Hepatocyte (in vitro differentiated cells): ENCODE data around the gene NME8. TPM values are rescaled to one million over a fixed set of nuclear protein-coding genes. Genes with fewer than 3 reads are reported as not detected.

Experiments used
- DNase-seq: peaks from one replicate; pipeline ENCODE4 v3.0.0-alpha.2; 2016; ENCODE audit warnings: low spot score
- H2AFZ ChIP-seq: fragments of 200-600 bp; sonication (generic); 2 replicates; pipeline ENCODE4 v1.6.0; 2016; ENCODE audit warnings: antibody characterized with exemption, mild to moderate bottlenecking
- H3K27ac ChIP-seq: fragments of 200-600 bp; sonication (generic); 2 replicates; pipeline ENCODE4 v1.5.1; 2016; ENCODE audit warnings: mild to moderate bottlenecking
- H3K27me3 ChIP-seq: fragments of 200-600 bp; sonication (generic); 2 replicates; pipeline ENCODE4 v1.6.1; 2016
- H3K36me3 ChIP-seq: fragments of 200-600 bp; sonication (generic); replicated peaks from 2 replicates; pipeline ENCODE4 v1.5.1; 2016; ENCODE audit warnings: low read depth; ENCODE audit not compliant: insufficient read depth
- H3K4me1 ChIP-seq: fragments of 200-600 bp; sonication (generic); 2 replicates; pipeline ENCODE4 v1.5.1; 2016; ENCODE audit warnings: mild to moderate bottlenecking, moderate library complexity; ENCODE audit not compliant: insufficient read depth
- H3K4me2 ChIP-seq: fragments of 200-600 bp; sonication (generic); 2 replicates; pipeline ENCODE4 v1.6.0; 2016
- H3K4me3 ChIP-seq: fragments of 200-600 bp; sonication (generic); 2 replicates; pipeline ENCODE4 v1.5.1; 2016; ENCODE audit warnings: mild to moderate bottlenecking
- H3K79me2 ChIP-seq: fragments of 200-600 bp; sonication (generic); 2 replicates; pipeline ENCODE4 v1.6.0; 2017; ENCODE audit warnings: mild to moderate bottlenecking
- H3K9me2 ChIP-seq: fragments of 200-600 bp; sonication (generic); replicated peaks from 2 replicates; pipeline ENCODE4 v1.6.0; 2017; ENCODE audit warnings: mild to moderate bottlenecking; ENCODE audit not compliant: insufficient read depth
- H3K9me3 ChIP-seq: fragments of 200-600 bp; sonication (generic); 2 replicates; pipeline ENCODE4 v1.5.1; 2016; ENCODE audit warnings: low read depth, mild to moderate bottlenecking
- H4K20me1 ChIP-seq: fragments of 200-600 bp; sonication (generic); 2 replicates; pipeline ENCODE4 v1.6.0; 2016; ENCODE audit warnings: mild to moderate bottlenecking; ENCODE audit not compliant: insufficient read depth, poor library complexity, severe bottlenecking
- CTCF ChIP-seq: fragments of 200-600 bp; sonication (generic); IDR thresholded peaks from 2 replicates; pipeline ENCODE4 v1.5.1; 2016; ENCODE audit warnings: antibody characterized with exemption, mild to moderate bottlenecking; ENCODE audit not compliant: poor library complexity
- EZH2 ChIP-seq: fragments of 200-600 bp; sonication (generic); IDR thresholded peaks from 2 replicates; pipeline ENCODE4 v1.6.1; 2016; ENCODE audit warnings: antibody characterized with exemption, mild to moderate bottlenecking, borderline replicate concordance
- EZH2phosphoT487 ChIP-seq: fragments of 200-600 bp; sonication (generic); IDR thresholded peaks from one replicate; pipeline ENCODE4 v1.6.1; 2018; ENCODE audit warnings: antibody characterized with exemption, mild to moderate bottlenecking, low read depth, moderate library complexity; ENCODE audit not compliant: unreplicated experiment, severe bottlenecking
- whole genome bisulfite sequencing: methylation state at CpG from one replicate; pipeline ENCODE4 v1.1.6; 2016; ENCODE audit warnings: low lambda C conversion rate; ENCODE audit errors: missing lambda C conversion rate; 5-methylcytosine and 5-hydroxymethylcytosine counted together
- polyA plus RNA-seq: library from polyadenylated mRNA; unstranded; fragments of >200 nt; fragmentation: Nextera tagmentation; extraction: Ambion mirVana; gene quantifications from 2 replicates; pipeline ENCODE4 v1.2.1, GENCODE V29; 2016
- total RNA-seq: library from RNA; depleted of rRNA; stranded (reverse); fragments of >200 nt; gene quantifications from 2 replicates; pipeline ENCODE4 v1.2.3, GENCODE V29; 2014

NME8 gene
- total and polyA plus RNA-seq, 2 experiments from 2014 or later, result not detected

- H3K9me2 ChIP-seq, result no peaks in the 10 kb centered on the region
- H3K4me1 ChIP-seq, result peaks cover 4% of the 10 kb centered on the region
- no peak overlapping the region for H3K27ac ChIP-seq
- DNase-seq, result peak; percentile 47
- H3K4me3 ChIP-seq, result no peak overlapping the region
- H3K27me3 ChIP-seq, result no peaks in the 10 kb centered on the region
- H3K9me3 ChIP-seq, result no peaks in the 10 kb centered on the region
- 22% methylated on average over 6 of the region's 6 CpGs for WGBS
- TF ChIP-seq EZH2, result no peak
- TF ChIP-seq CTCF, result peak; percentile 77
- no peak for TF ChIP-seq EZH2phosphoT487
- H3K36me3 ChIP-seq, result no peaks in the 10 kb centered on the region
- no peaks in the 10 kb centered on the region for H4K20me1 ChIP-seq
- H3K79me2 ChIP-seq, result no peaks in the 10 kb centered on the region
- H2AFZ ChIP-seq, result no peak overlapping the region
- H3K4me2 ChIP-seq, result no peak overlapping the region
These were observed 52.9 kb downstream of the NME8 start for GRCh38 chr7:37901236-37901827.

- no peak overlapping the region for H3K4me2 ChIP-seq
- H3K9me2 ChIP-seq, result no peaks in the 10 kb centered on the region
- H2AFZ ChIP-seq, result no peak overlapping the region
- H3K36me3 ChIP-seq, result no peaks in the 10 kb centered on the region
- H4K20me1 ChIP-seq, result no peaks in the 10 kb centered on the region
- 91% methylated on average over 2 of the region's 2 CpGs for WGBS
- H3K27me3 ChIP-seq, result no peaks in the 10 kb centered on the region
- no peaks in the 10 kb centered on the region for H3K9me3 ChIP-seq
- no peak overlapping the region for H3K4me3 ChIP-seq
- H3K79me2 ChIP-seq, result no peaks in the 10 kb centered on the region
- H3K27ac ChIP-seq, result no peak overlapping the region
- peaks cover 4% of the 10 kb centered on the region for H3K4me1 ChIP-seq
- TF ChIP-seq EZH2 (no peak), EZH2phosphoT487 (no peak), CTCF (no peak)
- DNase-seq, result no peak
These were observed 53.6 kb downstream of the NME8 start for GRCh38 chr7:37901890-37902524.

- WGBS, result 91% methylated on average over 1 of the region's 1 CpG
- H4K20me1 ChIP-seq, result no peaks in the 10 kb centered on the region
- no peaks in the 10 kb centered on the region for H3K27me3 ChIP-seq
- TF ChIP-seq CTCF (no peak), EZH2phosphoT487 (no peak), EZH2 (no peak)
- H3K9me2 ChIP-seq, result no peaks in the 10 kb centered on the region
- DNase-seq, result no peak
- no peaks in the 10 kb centered on the region for H3K9me3 ChIP-seq
- H3K4me1 ChIP-seq, result no peaks in the 10 kb centered on the region
- H3K4me3 ChIP-seq, result no peak overlapping the region
- no peaks in the 10 kb centered on the region for H3K36me3 ChIP-seq
- H3K79me2 ChIP-seq, result no peaks in the 10 kb centered on the region
- H3K27ac ChIP-seq, result no peak overlapping the region
- no peak overlapping the region for H2AFZ ChIP-seq
- no peak overlapping the region for H3K4me2 ChIP-seq
These were observed 59.9 kb downstream of the NME8 start for GRCh38 chr7:37908221-37908788.
